ENCODE measurements around the gene OR7A10.

DNA sequence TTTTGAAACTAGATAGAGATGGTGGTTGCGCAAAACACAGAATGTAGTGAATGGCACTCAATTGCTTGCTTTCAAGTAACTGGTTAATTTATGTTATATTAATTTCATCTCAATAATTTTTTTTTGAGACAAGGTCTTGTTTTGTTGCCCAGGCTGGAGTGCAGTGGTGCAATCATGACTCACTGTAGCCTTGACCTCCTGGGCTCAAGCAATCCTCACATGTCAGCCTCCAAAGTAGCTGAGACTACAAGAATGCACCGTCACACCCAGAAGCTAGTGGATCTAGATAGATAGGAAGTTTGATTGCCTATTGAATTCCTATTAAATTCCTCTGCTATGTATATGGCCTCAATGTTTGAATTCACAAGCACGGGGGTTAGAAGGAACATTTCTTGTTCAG, 44.0 kb downstream of the OR7A10 start:
- no peak for TF ChIP-seq CTCF (IDR thresholded peaks at IDR 0.05; ENCODE audit: borderline replicate concordance, extremely low read depth, low read length, poor library complexity, severe bottlenecking)
- no peak for TF ChIP-seq EZH2 (IDR thresholded peaks at IDR 0.05; ENCODE audit: borderline replicate concordance, low read depth, low read length, severe bottlenecking)

Measured in DND-41 (cell line).